ENCODE data around the gene DBP.
A peak's percentile ranks its signal among the peaks of the same experiment; 100 is the strongest.

Gene DBP

DNA sequence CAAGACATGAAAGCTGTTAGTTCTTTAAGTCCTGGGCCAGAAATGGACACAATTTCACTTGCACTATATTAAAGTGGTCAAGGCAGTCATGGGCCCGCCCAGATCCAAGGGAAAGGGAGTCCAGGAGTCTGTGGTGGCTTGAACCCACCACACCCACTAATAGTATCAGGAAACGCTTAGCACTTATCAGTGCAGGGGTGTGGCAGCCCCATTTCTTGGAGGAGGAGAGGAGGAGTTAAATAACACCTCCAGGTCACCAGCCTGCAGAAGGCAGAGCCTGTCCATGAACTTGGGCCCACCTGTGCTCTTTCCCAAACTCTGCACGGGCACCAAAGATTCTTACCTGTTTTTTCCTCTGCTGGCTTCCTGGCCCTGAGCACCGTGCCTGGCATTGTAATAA is 41.0 kb upstream of the DBP start:
- no peak for DNase-seq (ENCODE audit: low read depth)

DNA sequence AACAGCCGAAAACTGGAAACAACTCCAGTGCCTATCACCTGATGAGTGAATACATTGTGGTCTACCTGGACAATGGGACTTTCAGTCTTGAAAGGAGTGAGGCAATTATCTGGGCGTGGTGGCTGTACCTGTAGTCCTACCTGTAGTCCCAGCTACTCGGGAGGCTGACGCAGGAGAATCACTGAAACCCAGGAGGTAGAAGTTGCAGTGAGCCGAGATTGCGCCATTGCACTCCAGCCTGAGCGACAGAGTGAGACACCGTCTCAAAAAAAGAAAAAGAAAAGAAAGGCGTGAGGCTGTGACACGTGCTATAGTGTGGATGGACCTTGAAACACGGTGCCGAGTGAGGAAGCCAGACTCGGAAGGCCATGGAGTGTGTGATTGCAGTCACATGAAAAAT is 39.7 kb upstream of the DBP start:
- no peak for DNase-seq (ENCODE audit: low read depth)
- TF ChIP-seq CTCF (IDR thresholded peaks at IDR 0.05; ENCODE audit: low read length, missing control alignments), result no peak
- no peak overlapping the region for H3K4me3 ChIP-seq (replicated peaks; ENCODE audit: low read depth, low read length)

More for the DNA sequence above, 41.0 kb upstream of the DBP start:
- no peak for TF ChIP-seq CTCF (IDR thresholded peaks at IDR 0.05; ENCODE audit: low read length, missing control alignments)
- H3K4me3 ChIP-seq (replicated peaks; ENCODE audit: low read depth, low read length), result no peak overlapping the region

DNA sequence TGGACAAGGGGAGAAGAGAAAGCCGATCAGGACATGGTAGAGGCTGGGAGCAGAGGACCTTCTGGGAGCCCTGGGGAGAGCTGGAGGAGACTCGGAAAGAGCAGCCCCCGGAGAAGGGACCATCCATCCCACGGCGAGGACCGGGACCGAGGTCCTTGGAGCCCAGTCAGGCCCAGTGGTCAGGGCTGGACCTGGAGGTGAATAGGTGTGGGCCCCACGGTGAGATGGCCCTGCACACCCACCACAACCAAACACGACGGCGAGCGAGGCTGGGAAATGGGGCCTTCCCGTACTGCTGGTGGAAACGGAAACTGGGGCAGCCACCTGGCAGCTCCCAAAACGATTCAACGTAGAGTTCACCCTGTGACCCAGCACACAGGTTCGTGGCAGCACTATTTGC is 39.3 kb upstream of the DBP start:
- DNase-seq (ENCODE audit: low read depth), result no peak
- TF ChIP-seq CTCF (IDR thresholded peaks at IDR 0.05; ENCODE audit: low read length, missing control alignments), result no peak
- no peak overlapping the region for H3K4me3 ChIP-seq (replicated peaks; ENCODE audit: low read depth, low read length)

DNA sequence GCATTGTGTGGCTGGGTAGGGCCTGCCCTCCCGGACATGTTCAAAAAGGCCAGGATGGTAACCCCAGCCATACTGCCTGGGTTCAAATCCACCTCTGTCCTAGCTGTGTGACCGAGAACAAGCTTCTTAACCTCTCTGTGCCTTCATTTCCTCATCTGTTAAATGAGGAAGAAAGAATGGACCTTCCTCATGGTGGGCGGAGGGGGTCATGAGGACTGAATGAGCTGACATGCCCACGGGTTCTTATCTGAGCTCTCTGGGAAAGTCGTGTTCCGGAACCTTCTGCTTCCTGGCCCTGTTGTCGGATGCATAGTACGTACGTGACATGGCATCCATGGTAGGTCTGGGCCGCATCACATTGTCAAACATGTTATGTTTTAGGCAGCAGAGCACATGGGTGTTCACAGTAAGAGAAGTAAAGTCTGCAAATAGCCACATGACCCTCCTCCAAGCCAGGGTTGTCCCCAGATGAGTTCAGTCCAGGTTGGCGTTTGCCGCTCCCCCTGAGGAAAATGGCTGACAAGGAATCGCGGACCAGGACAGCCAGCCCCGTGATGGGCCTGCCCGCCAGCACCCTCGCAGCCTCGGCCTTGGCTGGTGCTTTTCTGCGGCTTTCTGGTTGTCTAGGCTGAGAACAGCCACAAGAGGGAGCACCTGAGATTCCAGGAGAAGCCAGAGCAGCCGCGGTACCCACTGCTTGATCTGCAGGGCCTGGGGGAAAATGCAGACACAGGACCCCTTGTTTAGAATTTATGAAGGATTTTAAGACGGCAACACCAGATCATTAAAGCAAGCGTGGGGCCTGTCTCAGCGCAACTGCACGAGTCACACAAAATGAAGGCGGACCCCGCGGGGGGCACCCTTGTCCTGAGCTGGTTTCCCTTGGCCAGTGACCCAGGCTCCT is 38.0 kb upstream of the DBP start:
- peak; percentile 87 for TF ChIP-seq CTCF (IDR thresholded peaks at IDR 0.05; ENCODE audit: low read length, missing control alignments)

GRCh38 chr19:48674216-48674809 is 37.1 kb upstream of the DBP start:
- no peak for DNase-seq (ENCODE audit: low read depth)
- H3K4me3 ChIP-seq (replicated peaks; ENCODE audit: low read depth, low read length), result no peak overlapping the region
- TF ChIP-seq CTCF (IDR thresholded peaks at IDR 0.05; ENCODE audit: low read length, missing control alignments), result no peak

More for the DNA sequence above, 38.0 kb upstream of the DBP start:
- no peak overlapping the region for H3K4me3 ChIP-seq (replicated peaks; ENCODE audit: low read depth, low read length)
- DNase-seq (ENCODE audit: low read depth), result peak; percentile 87

- H3K4me3 ChIP-seq (replicated peaks; ENCODE audit: low read depth, low read length), result no peak overlapping the region
- DNase-seq (ENCODE audit: low read depth), result no peak
- TF ChIP-seq CTCF (IDR thresholded peaks at IDR 0.05; ENCODE audit: low read length, missing control alignments), result no peak
Measured at GRCh38 chr19:48673436-48674100, 36.4 kb upstream of the DBP start.
